Activated CD8-positive, alpha-beta memory T cell treated with anti-CD3 and anti-CD28 coated beads, Interleukin-2, amount 50 U/mL, for 24 hours (primary cell): ENCODE results near the gene SLC25A3.
"Not testable (repeated sequence)": the region's sequence is repeated elsewhere in the genome, so short reads cannot be mapped to it uniquely, and the experiment has no call there.

Experiments
- DNase-seq: peaks from one replicate; pipeline ENCODE4 v3.0.0-alpha.2; 2020; ENCODE audit errors: extremely low read depth

The SLC25A3 gene

GRCh38 chr12:98594050-98594835 lies 757 bp downstream of the SLC25A3 start:
- DNase-seq: no peak

- no peak for DNase-seq
Measured at GRCh38 chr12:98595243-98595988, 1.9 kb downstream of the SLC25A3 start.

GRCh38 chr12:98597313-98597712 lies 3.8 kb downstream of the SLC25A3 start:
- DNase-seq: not testable (repeated sequence)

GRCh38 chr12:98601924-98602323 lies 8.4 kb downstream of the SLC25A3 start:
- no peak for DNase-seq

DNA sequence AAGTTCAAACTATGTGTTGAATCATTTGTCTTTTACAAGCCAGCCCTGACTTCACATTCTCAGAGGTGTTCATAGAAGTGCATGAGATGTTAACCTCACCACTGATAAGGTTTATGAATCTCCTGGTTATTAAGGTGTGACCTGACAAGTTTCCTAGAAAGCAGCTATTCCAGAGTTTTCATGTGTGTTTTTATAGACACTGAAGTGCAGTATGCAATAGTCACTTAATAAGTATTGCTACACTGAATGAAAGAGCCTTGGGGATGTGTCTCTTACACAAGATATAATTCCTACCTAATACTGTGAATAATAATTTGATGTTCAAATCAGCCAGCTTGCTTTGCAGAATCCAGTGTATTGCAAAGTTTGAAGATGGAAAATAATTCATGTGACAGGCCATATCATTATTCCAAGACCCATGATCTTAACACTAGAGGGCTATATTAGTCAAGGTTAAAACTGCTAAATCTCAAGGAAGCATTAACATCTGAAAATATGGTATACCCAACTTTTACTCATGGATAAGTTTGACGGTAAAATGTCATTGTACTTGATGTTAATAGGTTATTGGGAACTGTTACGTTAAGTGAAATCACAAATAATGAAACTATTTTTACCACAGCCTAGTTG lies 13.0 kb downstream of the SLC25A3 start:
- no peak for DNase-seq

- no peak for DNase-seq
Measured at GRCh38 chr12:98610596-98610995, 17.1 kb downstream of the SLC25A3 start.

- no peak for DNase-seq
Measured at GRCh38 chr12:98612696-98613334, 19.3 kb downstream of the SLC25A3 start.

- no peak for DNase-seq
Measured at GRCh38 chr12:98618952-98619351, 25.5 kb downstream of the SLC25A3 start.

DNA sequence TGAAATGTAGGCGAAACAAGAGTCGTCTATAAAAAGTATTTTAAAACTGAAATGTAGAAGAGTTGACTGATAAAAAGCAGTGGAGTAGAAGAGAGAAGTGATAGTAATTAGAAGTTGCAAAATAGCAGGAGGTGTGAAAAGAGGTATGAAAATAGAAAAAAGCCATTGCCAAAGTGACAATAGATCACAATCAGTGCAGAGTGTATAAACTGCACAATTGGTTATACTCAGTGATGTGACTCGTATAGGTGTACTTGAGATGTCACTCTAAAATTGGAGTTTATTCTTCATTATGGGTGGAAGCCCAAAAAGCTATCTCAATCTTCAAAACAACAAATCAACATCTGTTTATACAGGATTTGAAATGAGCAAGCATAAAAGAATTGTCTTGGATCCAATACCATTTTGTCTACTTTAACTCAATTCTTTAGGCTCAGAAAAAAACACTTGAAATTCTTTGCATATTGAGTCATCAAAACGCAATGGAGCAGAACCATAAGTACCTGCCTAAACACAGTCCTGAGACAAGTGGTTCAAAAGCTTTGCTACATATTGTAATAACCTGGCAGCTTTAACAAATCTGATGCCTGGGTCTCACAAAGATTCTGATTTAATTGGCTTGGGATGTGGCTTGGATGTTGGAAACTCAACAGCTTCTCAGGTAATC lies 42.3 kb downstream of the SLC25A3 start:
- DNase-seq: no peak

DNA sequence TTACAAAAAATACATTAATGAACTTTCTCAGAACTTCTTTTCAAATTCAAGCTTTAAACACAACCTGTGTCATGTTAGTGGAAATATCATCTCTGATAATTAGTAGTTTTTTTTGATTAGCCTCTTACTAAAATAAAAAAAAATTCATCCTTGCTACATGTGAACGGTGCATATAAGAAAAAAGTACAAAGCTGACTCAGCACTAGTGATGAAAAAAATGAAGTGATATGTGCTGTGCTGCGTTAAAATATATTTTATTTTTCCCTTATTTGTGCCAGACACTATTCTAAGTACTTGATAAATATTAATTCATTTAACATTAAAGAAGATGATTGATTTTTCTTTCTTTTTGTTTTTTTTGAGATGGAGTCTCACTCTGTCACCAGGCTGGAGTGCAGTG lies 43.6 kb downstream of the SLC25A3 start:
- no peak for DNase-seq

DNA sequence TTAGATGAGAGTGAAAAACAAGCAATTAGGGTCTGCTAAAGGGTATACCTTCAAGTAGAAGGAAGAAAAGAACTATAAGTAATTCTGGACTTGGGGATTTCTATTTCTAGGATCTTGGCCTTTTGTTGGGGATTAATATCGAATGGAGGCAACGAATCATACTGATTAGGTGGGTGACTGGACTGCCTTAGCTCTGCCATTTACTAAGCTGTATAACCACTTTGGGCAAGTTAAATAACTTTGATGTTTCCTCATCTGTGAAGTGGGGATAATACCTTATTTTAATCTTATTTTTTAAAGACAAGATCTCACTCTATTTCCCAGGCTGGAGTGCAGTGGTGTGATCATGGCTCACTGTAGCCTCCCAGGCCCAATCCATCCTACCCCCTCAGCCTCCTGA lies 44.5 kb downstream of the SLC25A3 start:
- no peak for DNase-seq

DNA sequence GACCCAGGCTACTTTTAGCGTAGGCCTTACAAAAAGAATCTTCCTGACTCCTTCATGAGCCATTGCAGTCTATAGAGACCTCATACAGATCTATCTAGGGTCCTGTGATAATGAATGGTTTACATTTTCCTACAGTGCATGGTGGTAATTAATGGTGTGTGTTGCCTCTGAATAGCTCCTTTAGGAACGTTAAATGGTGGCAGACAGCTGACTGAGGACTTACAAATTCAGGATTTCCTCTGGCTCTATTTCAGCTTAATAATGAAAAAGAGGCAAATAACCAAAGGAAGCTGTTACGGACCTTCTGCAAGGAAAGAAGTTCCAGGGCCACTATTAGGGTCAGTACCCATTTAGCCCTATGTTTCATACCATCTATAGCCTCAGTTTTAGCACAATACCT lies 46.0 kb downstream of the SLC25A3 start:
- no peak for DNase-seq

DNA sequence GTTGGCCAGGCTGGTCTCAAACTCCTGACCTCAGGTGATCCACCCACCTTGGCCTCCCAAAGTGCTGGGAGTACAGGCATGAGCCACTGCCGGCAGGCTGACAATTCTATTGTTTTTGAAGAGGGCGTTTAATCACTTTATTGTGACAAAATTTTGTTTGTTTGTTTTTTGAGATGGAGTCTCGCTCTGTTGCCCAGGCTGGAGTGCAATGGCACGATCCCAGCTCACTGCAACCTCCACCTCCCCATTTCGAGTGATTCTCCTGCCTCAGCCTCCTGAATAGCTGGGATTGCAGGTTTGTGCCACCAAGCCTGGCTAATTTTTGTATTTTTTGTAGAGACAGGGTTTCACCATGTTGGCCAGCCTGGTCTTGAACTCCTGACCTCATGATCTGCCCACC lies 49.3 kb downstream of the SLC25A3 start:
- not testable (repeated sequence) for DNase-seq

- no peak for DNase-seq
Measured at GRCh38 chr12:98644433-98644711, 50.9 kb downstream of the SLC25A3 start.

GRCh38 chr12:98644712-98645571 lies 51.5 kb downstream of the SLC25A3 start, which contains the start of the genes APAF1 and IKBIP:
Gene APAF1, plus strand, starts transcription at chr12:98645290. Its CDS starts 3,070 bp downstream, at chr12:98648360.
Gene IKBIP, minus strand, starts transcription at chr12:98644788. Its CDS starts 87 bp downstream, at chr12:98644701.
- peak; percentile 87 for DNase-seq

DNA sequence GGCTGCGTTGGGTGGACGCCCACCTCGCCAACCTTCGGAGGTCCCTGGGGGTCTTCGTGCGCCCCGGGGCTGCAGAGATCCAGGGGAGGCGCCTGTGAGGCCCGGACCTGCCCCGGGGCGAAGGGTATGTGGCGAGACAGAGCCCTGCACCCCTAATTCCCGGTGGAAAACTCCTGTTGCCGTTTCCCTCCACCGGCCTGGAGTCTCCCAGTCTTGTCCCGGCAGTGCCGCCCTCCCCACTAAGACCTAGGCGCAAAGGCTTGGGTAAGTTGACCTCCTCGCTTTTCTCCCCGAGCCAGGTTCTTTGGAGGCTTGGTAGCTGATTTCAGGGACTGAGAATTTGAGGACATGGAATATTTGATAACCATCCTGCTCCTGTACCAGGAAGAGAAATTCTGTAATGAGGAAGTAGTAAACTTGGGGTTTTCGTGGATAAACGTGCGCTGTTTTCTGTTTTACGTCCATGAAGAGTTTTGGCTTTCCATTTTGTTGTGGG lies 52.1 kb downstream of the SLC25A3 start:
- no peak for DNase-seq

GRCh38 chr12:98646294-98647090 lies 53.0 kb downstream of the SLC25A3 start:
- no peak for DNase-seq

- DNase-seq: no peak
Measured at GRCh38 chr12:98651328-98651727, 57.8 kb downstream of the SLC25A3 start.

- DNase-seq: no peak
Measured at GRCh38 chr12:98653866-98654493, 60.5 kb downstream of the SLC25A3 start.
